Osteoblast (primary cell): Measurements from ENCODE around the gene FAM83G. TPM values are rescaled to one million over a fixed set of nuclear protein-coding genes. Genes with fewer than 3 reads are reported as not detected.

Source experiments
- DNase-seq: peaks from one replicate; pipeline ENCODE4 v3.0.0; 2011; ENCODE audit warnings: low spot score, mixed read lengths; ENCODE audit not compliant: insufficient read length; ENCODE audit errors: missing footprints
- H2AFZ ChIP-seq: 2 replicates; pipeline ENCODE4 v1.6.0; 2011; ENCODE audit warnings: mild to moderate bottlenecking, low read length
- H3K27ac ChIP-seq: 2 replicates; pipeline ENCODE4 v1.5.1; 2011; ENCODE audit warnings: mild to moderate bottlenecking, low read depth, low read length, moderate library complexity
- H3K27me3 ChIP-seq: 2 replicates; pipeline ENCODE4 v1.6.0; 2012; ENCODE audit warnings: mild to moderate bottlenecking, control low read depth, inconsistent platforms, low read length, moderate library complexity; ENCODE audit not compliant: insufficient read depth
- H3K36me3 ChIP-seq: 2 replicates; pipeline ENCODE4 v1.5.1; 2011; ENCODE audit warnings: mild to moderate bottlenecking, low read length, control low read depth, moderate library complexity; ENCODE audit not compliant: insufficient read depth
- H3K4me1 ChIP-seq: 2 replicates; pipeline ENCODE4 v1.5.1; 2011; ENCODE audit warnings: mild to moderate bottlenecking, low read length, control low read depth, moderate library complexity; ENCODE audit not compliant: insufficient read depth
- H3K4me2 ChIP-seq: 2 replicates; pipeline ENCODE4 v1.6.0; 2011; ENCODE audit warnings: mild to moderate bottlenecking, low read length; ENCODE audit not compliant: insufficient read depth
- H3K4me3 ChIP-seq: fragments of 200-600 bp; sonication (generic); 3 replicates; pipeline ENCODE4 v1.5.1; 2012; ENCODE audit warnings: mild to moderate bottlenecking, low read length, inconsistent platforms; ENCODE audit not compliant: insufficient read depth
- H3K79me2 ChIP-seq: 2 replicates; pipeline ENCODE4 v1.6.0; 2012; ENCODE audit warnings: mild to moderate bottlenecking, low read length, control low read depth, inconsistent platforms; ENCODE audit not compliant: insufficient read depth
- H3K9me3 ChIP-seq: 2 replicates; pipeline ENCODE4 v1.5.1; 2011; ENCODE audit warnings: low read depth, low read length, control low read depth
- H4K20me1 ChIP-seq: 2 replicates; pipeline ENCODE4 v1.6.0; 2012; ENCODE audit warnings: mild to moderate bottlenecking, low read length, control low read depth; ENCODE audit not compliant: insufficient read depth
- total RNA-seq: library from RNA; depleted of rRNA; stranded (reverse); fragments of >200 nt; gene quantifications from 2 replicates; pipeline ENCODE4 v1.2.3, GENCODE V29; 2012
- TF ChIP-seq, protein P1 (sequence below): IDR thresholded peaks from 2 replicates; pipeline ENCODE4 v1.5.1; 2011; ENCODE audit warnings: mild to moderate bottlenecking, low read depth, low read length, moderate library complexity; ENCODE audit errors: extremely low read depth

FAM83G gene
- total RNA-seq, 1 donor = 11.6 TPM

DNA sequence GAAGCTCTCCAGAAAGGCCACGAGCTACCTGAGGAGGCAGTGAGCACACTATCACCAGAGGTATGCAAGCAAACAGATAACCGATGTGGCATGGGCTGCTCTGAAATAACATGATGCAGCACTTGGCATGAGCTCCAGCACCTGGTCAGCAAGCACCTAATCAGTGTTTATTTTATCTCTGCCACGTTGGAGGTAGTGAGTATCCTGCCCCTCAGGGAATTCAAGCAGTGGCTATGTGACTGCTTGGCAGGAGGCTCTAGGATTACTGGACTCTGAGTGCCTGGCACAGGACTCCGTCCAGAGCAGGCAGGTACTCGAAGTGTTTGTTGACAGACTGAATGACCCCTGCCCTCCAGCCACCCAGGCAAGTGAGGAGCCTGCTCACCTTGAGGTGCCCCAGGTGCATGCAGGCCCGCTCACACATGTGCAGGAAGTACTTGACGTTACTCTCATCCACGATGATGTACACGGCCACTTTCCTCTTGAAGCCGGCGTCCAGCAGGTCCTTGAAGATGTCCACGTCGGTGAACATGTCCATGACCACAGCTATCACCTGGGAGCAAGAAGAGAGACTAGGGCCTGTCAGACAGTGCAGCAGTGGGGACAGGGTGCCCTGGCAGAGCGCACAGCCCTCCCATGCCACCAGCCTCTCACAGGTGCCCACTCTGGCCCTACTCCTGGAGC, 16.6 kb downstream of the FAM83G start:
- no peak for DNase-seq
- H3K36me3 ChIP-seq = peaks cover 20% of the 10 kb centered on the region
- peaks cover 42% of the 10 kb centered on the region for H3K79me2 ChIP-seq
- H3K9me3 ChIP-seq = no peaks in the 10 kb centered on the region
- H3K4me3 ChIP-seq = no peak overlapping the region
- TF ChIP-seq, protein P1, sequence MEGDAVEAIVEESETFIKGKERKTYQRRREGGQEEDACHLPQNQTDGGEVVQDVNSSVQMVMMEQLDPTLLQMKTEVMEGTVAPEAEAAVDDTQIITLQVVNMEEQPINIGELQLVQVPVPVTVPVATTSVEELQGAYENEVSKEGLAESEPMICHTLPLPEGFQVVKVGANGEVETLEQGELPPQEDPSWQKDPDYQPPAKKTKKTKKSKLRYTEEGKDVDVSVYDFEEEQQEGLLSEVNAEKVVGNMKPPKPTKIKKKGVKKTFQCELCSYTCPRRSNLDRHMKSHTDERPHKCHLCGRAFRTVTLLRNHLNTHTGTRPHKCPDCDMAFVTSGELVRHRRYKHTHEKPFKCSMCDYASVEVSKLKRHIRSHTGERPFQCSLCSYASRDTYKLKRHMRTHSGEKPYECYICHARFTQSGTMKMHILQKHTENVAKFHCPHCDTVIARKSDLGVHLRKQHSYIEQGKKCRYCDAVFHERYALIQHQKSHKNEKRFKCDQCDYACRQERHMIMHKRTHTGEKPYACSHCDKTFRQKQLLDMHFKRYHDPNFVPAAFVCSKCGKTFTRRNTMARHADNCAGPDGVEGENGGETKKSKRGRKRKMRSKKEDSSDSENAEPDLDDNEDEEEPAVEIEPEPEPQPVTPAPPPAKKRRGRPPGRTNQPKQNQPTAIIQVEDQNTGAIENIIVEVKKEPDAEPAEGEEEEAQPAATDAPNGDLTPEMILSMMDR = no peak
- no peak overlapping the region for H3K4me2 ChIP-seq
- no peak overlapping the region for H2AFZ ChIP-seq
- H4K20me1 ChIP-seq = peaks cover 21% of the 10 kb centered on the region
- no peak overlapping the region for H3K27ac ChIP-seq
- H3K4me1 ChIP-seq = no peaks in the 10 kb centered on the region
- no peaks in the 10 kb centered on the region for H3K27me3 ChIP-seq

DNA sequence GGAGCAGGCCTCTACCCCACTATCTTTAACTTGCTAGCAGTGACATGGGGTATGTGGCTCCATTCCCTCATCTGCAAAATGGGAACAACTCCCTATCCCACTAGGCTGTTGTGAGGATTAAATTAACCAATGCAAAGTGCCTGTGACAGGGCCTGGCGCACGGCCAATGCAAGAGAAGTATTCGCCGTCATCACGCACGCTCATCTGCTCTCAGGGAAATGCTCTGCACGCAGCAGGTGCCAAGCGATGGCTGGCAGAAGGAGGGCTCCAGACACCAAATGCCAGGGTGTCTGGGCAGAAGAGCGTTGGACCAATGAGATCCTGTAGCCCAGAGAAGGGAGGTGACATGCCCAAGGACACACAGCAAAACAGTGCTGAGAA, 17.3 kb downstream of the FAM83G start:
- Histone ChIP-seq H4K20me1 (peaks cover 19% of the 10 kb centered on the region), H3K27ac (no peak overlapping the region), H2AFZ (no peak overlapping the region), H3K36me3 (peaks cover 23% of the 10 kb centered on the region), H3K4me3 (no peak overlapping the region), H3K27me3 (no peaks in the 10 kb centered on the region), H3K4me1 (peaks cover 3% of the 10 kb centered on the region), H3K4me2 (no peak overlapping the region), H3K9me3 (no peaks in the 10 kb centered on the region), H3K79me2 (peaks cover 41% of the 10 kb centered on the region)
- TF ChIP-seq, protein P1 = no peak
- no peak for DNase-seq

DNA sequence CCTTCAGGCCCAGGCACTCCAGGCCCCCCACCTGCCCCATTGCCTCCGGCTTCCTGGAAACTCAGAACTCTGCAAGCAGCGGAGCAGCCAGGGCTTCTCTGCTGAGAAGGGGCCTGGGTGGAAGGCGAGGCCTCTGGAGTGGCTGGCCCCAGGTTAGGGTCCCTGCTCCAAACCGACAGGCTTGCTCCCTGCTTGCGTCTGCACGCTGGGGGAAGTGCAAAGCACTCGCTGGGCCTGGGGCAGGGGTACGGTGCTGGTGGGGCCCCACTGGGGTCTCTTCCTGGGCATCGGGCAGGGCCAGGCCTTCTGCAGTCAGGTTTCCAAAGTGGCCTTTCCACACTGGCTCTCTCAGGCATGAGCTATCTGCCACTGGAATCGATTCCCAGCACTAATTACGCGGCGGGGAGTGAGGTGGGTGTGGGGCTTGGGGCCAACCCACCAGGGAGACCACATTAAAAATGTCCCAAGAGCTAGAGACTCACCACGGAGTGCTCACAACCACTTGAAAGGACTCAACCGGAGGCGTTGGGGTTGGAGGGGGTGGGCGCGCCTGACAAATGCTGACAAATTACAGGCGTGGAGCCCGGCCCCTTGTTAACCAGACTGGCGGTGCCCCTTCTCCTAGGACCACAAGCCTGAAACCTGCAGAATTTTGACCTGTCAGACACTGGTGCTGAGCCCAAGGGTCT, 17.9 kb downstream of the FAM83G start:
- Histone ChIP-seq H2AFZ (no peak overlapping the region), H3K27me3 (no peaks in the 10 kb centered on the region), H3K79me2 (peaks cover 36% of the 10 kb centered on the region), H3K4me1 (peaks cover 8% of the 10 kb centered on the region), H3K4me3 (no peak overlapping the region), H4K20me1 (peaks cover 17% of the 10 kb centered on the region), H3K4me2 (no peak overlapping the region), H3K9me3 (no peaks in the 10 kb centered on the region), H3K36me3 (peaks cover 23% of the 10 kb centered on the region), H3K27ac (no peak overlapping the region)
- TF ChIP-seq, protein P1 = no peak
- DNase-seq = no peak

DNA sequence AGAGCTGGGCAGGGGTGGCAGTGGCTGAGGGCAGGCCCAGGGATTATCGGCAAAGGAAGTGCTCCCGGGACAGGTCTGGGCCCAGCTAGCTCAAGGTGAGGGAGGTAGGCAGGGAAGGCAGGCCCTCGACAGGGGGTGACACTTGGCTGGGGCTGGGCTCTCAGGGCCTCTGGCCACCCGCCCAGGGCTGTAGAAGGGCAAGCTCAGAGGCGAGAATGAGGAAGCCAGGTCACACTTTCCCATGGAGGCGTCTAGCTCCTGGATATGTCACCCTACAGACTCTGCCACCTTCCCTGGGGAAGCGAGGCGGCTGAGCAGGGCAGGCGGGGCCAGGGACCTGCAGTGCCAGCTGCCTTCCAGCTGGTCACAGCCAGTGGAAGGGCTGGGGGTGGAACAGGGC, 19.1 kb downstream of the FAM83G start:
- TF ChIP-seq, protein P1 = no peak
- Histone ChIP-seq H3K4me3 (no peak overlapping the region), H4K20me1 (peaks cover 8% of the 10 kb centered on the region), H3K4me2 (no peak overlapping the region), H3K4me1 (peaks cover 17% of the 10 kb centered on the region), H3K36me3 (peaks cover 23% of the 10 kb centered on the region), H3K79me2 (peaks cover 25% of the 10 kb centered on the region), H3K27me3 (no peaks in the 10 kb centered on the region), H3K9me3 (no peaks in the 10 kb centered on the region), H2AFZ (no peak overlapping the region), H3K27ac (no peak overlapping the region)
- DNase-seq = no peak
